Rectal smooth muscle tissue (tissue), 1 donor: ENCODE data around the gene RNF151.
"Not testable (repeated sequence)": the region's sequence is repeated elsewhere in the genome, so short reads cannot be mapped to it uniquely, and the experiment has no call there.

Source experiments
- H3K27ac ChIP-seq: one replicate; pipeline ENCODE4 v1.7.0; 2013; ENCODE audit warnings: low read depth, low read length, inconsistent platforms
- H3K27me3 ChIP-seq: one replicate; pipeline ENCODE4 v1.7.0; 2013; ENCODE audit warnings: low read length; ENCODE audit not compliant: control insufficient read depth, insufficient read depth
- H3K36me3 ChIP-seq: one replicate; pipeline ENCODE4 v1.7.0; 2013; ENCODE audit warnings: low read length; ENCODE audit not compliant: control insufficient read depth, insufficient read depth
- H3K4me1 ChIP-seq: one replicate; pipeline ENCODE4 v1.7.0; 2013; ENCODE audit warnings: low read length; ENCODE audit not compliant: control insufficient read depth, insufficient read depth
- H3K4me3 ChIP-seq: one replicate; pipeline ENCODE4 v1.7.0; 2013; ENCODE audit warnings: low read length
- H3K9ac ChIP-seq: one replicate; pipeline ENCODE4 v1.7.0; 2013; ENCODE audit warnings: low read length

The RNF151 gene

GRCh38 chr16:1942047-1942809 is 24.4 kb upstream of the RNF151 start:
- no peaks in the 10 kb centered on the region for H3K27me3 ChIP-seq
- peak overlapping the region; percentile 77 for H3K27ac ChIP-seq
- H3K36me3 ChIP-seq, result peaks cover 7% of the 10 kb centered on the region
- H3K9ac ChIP-seq, result peak overlapping the region; percentile 87
- H3K4me3 ChIP-seq, result peak overlapping the region; percentile 90
- H3K4me1 ChIP-seq, result peaks cover 11% of the 10 kb centered on the region

GRCh38 chr16:1942810-1943726 is 23.6 kb upstream of the RNF151 start, which contains the start of gene MSRB1:
Gene MSRB1 (minus strand): TSS chr16:1943199. CDS start chr16:1943156, 43 bp downstream.
- H3K36me3 ChIP-seq, result peaks cover 7% of the 10 kb centered on the region
- peak within 1 kb of the TSS; percentile 87 for H3K9ac ChIP-seq
- peak within 1 kb of the TSS; percentile 77 for H3K27ac ChIP-seq
- H3K4me3 ChIP-seq, result peak within 1 kb of the TSS; percentile 90
- H3K4me1 ChIP-seq, result peaks cover 11% of the 10 kb centered on the region
- H3K27me3 ChIP-seq, result no peaks in the 10 kb centered on the region

GRCh38 chr16:1944612-1945199 is 21.9 kb upstream of the RNF151 start:
- Histone ChIP-seq H3K27me3 (no peaks in the 10 kb centered on the region), H3K27ac (no peak overlapping the region), H3K36me3 (no peaks in the 10 kb centered on the region), H3K9ac (no peak overlapping the region), H3K4me3 (no peak overlapping the region), H3K4me1 (peaks cover 11% of the 10 kb centered on the region)

- Histone ChIP-seq H3K36me3 (no peaks in the 10 kb centered on the region), H3K27ac (no peak overlapping the region), H3K4me3 (no peak overlapping the region), H3K27me3 (no peaks in the 10 kb centered on the region), H3K4me1 (peaks cover 11% of the 10 kb centered on the region), H3K9ac (no peak overlapping the region)
Observed at GRCh38 chr16:1945559-1946391, 20.9 kb upstream of the RNF151 start.

GRCh38 chr16:1946495-1947368 is 19.9 kb upstream of the RNF151 start:
- Histone ChIP-seq H3K27ac (no peak overlapping the region), H3K36me3 (no peaks in the 10 kb centered on the region), H3K4me1 (peaks cover 11% of the 10 kb centered on the region), H3K9ac (no peak overlapping the region), H3K4me3 (no peak overlapping the region), H3K27me3 (no peaks in the 10 kb centered on the region)

GRCh38 chr16:1947369-1947670 is 19.3 kb upstream of the RNF151 start:
- H3K9ac ChIP-seq, result no peak overlapping the region
- no peaks in the 10 kb centered on the region for H3K27me3 ChIP-seq
- no peaks in the 10 kb centered on the region for H3K36me3 ChIP-seq
- H3K4me1 ChIP-seq, result peaks cover 5% of the 10 kb centered on the region
- H3K27ac ChIP-seq, result no peak overlapping the region
- no peak overlapping the region for H3K4me3 ChIP-seq

GRCh38 chr16:1949507-1949906 is 17.1 kb upstream of the RNF151 start:
- Histone ChIP-seq H3K4me3 (no peak overlapping the region), H3K9ac (no peak overlapping the region), H3K4me1 (no peaks in the 10 kb centered on the region), H3K27ac (no peak overlapping the region), H3K36me3 (no peaks in the 10 kb centered on the region), H3K27me3 (no peaks in the 10 kb centered on the region)

GRCh38 chr16:1950047-1950446 is 16.6 kb upstream of the RNF151 start:
- Histone ChIP-seq H3K27ac (no peak overlapping the region), H3K27me3 (no peaks in the 10 kb centered on the region), H3K4me1 (no peaks in the 10 kb centered on the region), H3K9ac (no peak overlapping the region), H3K4me3 (no peak overlapping the region), H3K36me3 (no peaks in the 10 kb centered on the region)

GRCh38 chr16:1950559-1950958 is 16.1 kb upstream of the RNF151 start:
- H3K9ac ChIP-seq, result no peak overlapping the region
- H3K27me3 ChIP-seq, result no peaks in the 10 kb centered on the region
- H3K4me1 ChIP-seq, result no peaks in the 10 kb centered on the region
- H3K4me3 ChIP-seq, result no peak overlapping the region
- no peak overlapping the region for H3K27ac ChIP-seq
- H3K36me3 ChIP-seq, result no peaks in the 10 kb centered on the region

GRCh38 chr16:1953734-1954133 is 12.9 kb upstream of the RNF151 start:
- Histone ChIP-seq H3K27me3 (no peaks in the 10 kb centered on the region), H3K4me3 (no peak overlapping the region), H3K36me3 (no peaks in the 10 kb centered on the region), H3K27ac (no peak overlapping the region), H3K4me1 (peaks cover under 1% of the 10 kb centered on the region), H3K9ac (no peak overlapping the region)

GRCh38 chr16:1957434-1958142 is 9.1 kb upstream of the RNF151 start:
- H3K9ac ChIP-seq, H3K27me3 ChIP-seq, H3K27ac ChIP-seq, H3K36me3 ChIP-seq, H3K4me3 ChIP-seq: not testable (repeated sequence)
- H3K4me1 ChIP-seq, result peaks cover 10% of the 10 kb centered on the region
